Effector CD8-positive, alpha-beta T cell (primary cell): ENCODE data around the gene HUWE1.
"Not testable (repeated sequence)": the region's sequence is repeated elsewhere in the genome, so short reads cannot be mapped to it uniquely, and the experiment has no call there.

Experiments
- DNase-seq: peaks from one replicate; lab custom pipeline; 2025; lab: John Stamatoyannopoulos, UW
- total RNA-seq, 4 experiments: gene quantifications; one replicate each; lab custom pipeline; 2026; lab: John Stamatoyannopoulos, UW

Gene HUWE1
- total RNA-seq: 494 to 799 (median 526) reads per million in 4 experiments

- DNase-seq: peak; percentile 75
Measured at GRCh38 chrX:53686151-53686885, at the start of gene HUWE1. Gene HUWE1, minus strand, starts transcription at chrX:53686719. Its CDS starts 32,612 bp downstream, at chrX:53654107.

- DNase-seq: no peak
Measured at GRCh38 chrX:53732797-53733196, 46.3 kb upstream of the HUWE1 start.

- DNase-seq: no peak
Measured at GRCh38 chrX:53729751-53730150, 43.2 kb upstream of the HUWE1 start.

- DNase-seq: no peak
Measured at GRCh38 chrX:53728506-53728905, 42.0 kb upstream of the HUWE1 start.

- DNase-seq: no peak
Measured at GRCh38 chrX:53724872-53725271, 38.4 kb upstream of the HUWE1 start.

GRCh38 chrX:53723381-53723780, 36.9 kb upstream of the HUWE1 start:
- no peak for DNase-seq

- DNase-seq: not testable (repeated sequence)
Measured at GRCh38 chrX:53721610-53722009, 35.1 kb upstream of the HUWE1 start.

- DNase-seq: not testable (repeated sequence)
Measured at GRCh38 chrX:53719666-53720065, 33.1 kb upstream of the HUWE1 start.

- no peak for DNase-seq
Measured at GRCh38 chrX:53718073-53718472, 31.6 kb upstream of the HUWE1 start.

- DNase-seq: no peak
Measured at GRCh38 chrX:53717205-53717604, 30.7 kb upstream of the HUWE1 start.

GRCh38 chrX:53716328-53717088, 30.0 kb upstream of the HUWE1 start:
- peak; percentile 8 for DNase-seq

- no peak for DNase-seq
Measured at GRCh38 chrX:53715346-53715924, 28.9 kb upstream of the HUWE1 start.

- DNase-seq: peak; percentile 4
Measured at GRCh38 chrX:53714580-53715345, 28.2 kb upstream of the HUWE1 start.

GRCh38 chrX:53713987-53714579, 27.6 kb upstream of the HUWE1 start:
- no peak for DNase-seq

GRCh38 chrX:53711436-53711835, 24.9 kb upstream of the HUWE1 start:
- no peak for DNase-seq

GRCh38 chrX:53704854-53705253, 18.3 kb upstream of the HUWE1 start:
- no peak for DNase-seq

GRCh38 chrX:53704294-53704693, 17.8 kb upstream of the HUWE1 start:
- no peak for DNase-seq

GRCh38 chrX:53695946-53696549, 9.5 kb upstream of the HUWE1 start:
- DNase-seq: no peak

- DNase-seq: no peak
Measured at GRCh38 chrX:53694642-53695041, 8.1 kb upstream of the HUWE1 start.

- no peak for DNase-seq
Measured at GRCh38 chrX:53688300-53688699, 1.8 kb upstream of the HUWE1 start.

- no peak for DNase-seq
Measured at GRCh38 chrX:53685711-53686110, 808 bp downstream of the HUWE1 start.
